ENCODE measurements around the gene LRRC8D. TPM values are rescaled to one million over a fixed set of nuclear protein-coding genes. Genes with fewer than 3 reads are reported as not detected.
"Not testable (repeated sequence)": the region's sequence is repeated elsewhere in the genome, so short reads cannot be mapped to it uniquely, and the experiment has no call there.

The LRRC8D gene
- total RNA-seq: 10.1 and 10.7 TPM in 2 replicates
- polyA plus RNA-seq: 13.8 and 14.0 TPM in 2 replicates

- no peak for TF ChIP-seq CTCF (IDR thresholded peaks at IDR 0.05; ENCODE audit: low read depth, low read length)
- Histone ChIP-seq H3K4me1 (ENCODE audit: low read depth) (peaks cover 8% of the 10 kb centered on the region), H3K27ac (peak within 1 kb of the TSS; percentile 71)
Observed at GRCh38 chr1:89820422-89821321, at the start of gene LRRC8D. TSS of gene LRRC8D (plus strand) at chr1:89821032. CDS start at chr1:89933069, 112,037 bp downstream.

GRCh38 chr1:89771991-89772560 is 48.8 kb upstream of the LRRC8D start:
- Histone ChIP-seq H3K36me3 (no peaks in the 10 kb centered on the region), H3K27ac (no peak overlapping the region), H3K27me3 (peaks cover 4% of the 10 kb centered on the region), H3K4me1 (ENCODE audit: low read depth) (no peaks in the 10 kb centered on the region), H3K9me3 (ENCODE audit: low read depth) (no peaks in the 10 kb centered on the region), H3K4me3 (no peak overlapping the region)
- no peak for DNase-seq (ENCODE audit: low read depth in 1 of 2, low spot score in 1 of 2)
- no peak for TF ChIP-seq CTCF (IDR thresholded peaks at IDR 0.05; ENCODE audit: low read depth, low read length)

More at GRCh38 chr1:89820422-89821321, at the start of gene LRRC8D:
- no peaks in the 10 kb centered on the region for H3K36me3 ChIP-seq
- H3K4me3 ChIP-seq: peak within 1 kb of the TSS; percentile 95
- no peaks in the 10 kb centered on the region for H3K27me3 ChIP-seq
- no peaks in the 10 kb centered on the region for H3K9me3 ChIP-seq (ENCODE audit: low read depth)
- DNase-seq (ENCODE audit: low read depth in 1 of 2, low spot score in 1 of 2): peak; percentile 82 to 93

GRCh38 chr1:89776104-89776503 is 44.7 kb upstream of the LRRC8D start:
- not testable (repeated sequence) for H3K4me3 ChIP-seq

GRCh38 chr1:89777271-89777670 is 43.6 kb upstream of the LRRC8D start:
- H3K9me3 ChIP-seq (ENCODE audit: low read depth); H3K27me3 ChIP-seq; H3K4me3 ChIP-seq; H3K27ac ChIP-seq; DNase-seq (ENCODE audit: low read depth in 1 of 2, low spot score in 1 of 2); H3K36me3 ChIP-seq; H3K4me1 ChIP-seq (ENCODE audit: low read depth): not testable (repeated sequence)

More at GRCh38 chr1:89776104-89776503, 44.7 kb upstream of the LRRC8D start:
- not testable (repeated sequence) for H3K27me3 ChIP-seq; H3K27ac ChIP-seq; H3K9me3 ChIP-seq (ENCODE audit: low read depth); H3K4me1 ChIP-seq (ENCODE audit: low read depth); H3K36me3 ChIP-seq; DNase-seq (ENCODE audit: low read depth in 1 of 2, low spot score in 1 of 2)

GRCh38 chr1:89779151-89779940 is 41.5 kb upstream of the LRRC8D start:
- DNase-seq (ENCODE audit: low read depth in 1 of 2, low spot score in 1 of 2): no peak
- no peak overlapping the region for H3K27ac ChIP-seq
- no peaks in the 10 kb centered on the region for H3K9me3 ChIP-seq (ENCODE audit: low read depth)
- TF ChIP-seq CTCF (IDR thresholded peaks at IDR 0.05; ENCODE audit: low read depth, low read length): no peak
- no peaks in the 10 kb centered on the region for H3K27me3 ChIP-seq
- no peak overlapping the region for H3K4me3 ChIP-seq
- no peaks in the 10 kb centered on the region for H3K4me1 ChIP-seq (ENCODE audit: low read depth)
- no peaks in the 10 kb centered on the region for H3K36me3 ChIP-seq

- no peak overlapping the region for H3K27ac ChIP-seq
- H3K4me3 ChIP-seq: no peak overlapping the region
- peak in 1 of 2 donors; percentile 47 for DNase-seq (ENCODE audit: low read depth in 1 of 2, low spot score in 1 of 2)
- no peaks in the 10 kb centered on the region for H3K36me3 ChIP-seq
- TF ChIP-seq CTCF (IDR thresholded peaks at IDR 0.05; ENCODE audit: low read depth, low read length): peak; percentile 35
- no peaks in the 10 kb centered on the region for H3K9me3 ChIP-seq (ENCODE audit: low read depth)
- H3K27me3 ChIP-seq: no peaks in the 10 kb centered on the region
- H3K4me1 ChIP-seq (ENCODE audit: low read depth): no peaks in the 10 kb centered on the region
Observed at GRCh38 chr1:89780721-89781120, 40.1 kb upstream of the LRRC8D start.

Measured in cardiac muscle cell (in vitro differentiated cells and primary cell).